Keratinocyte (primary cell): ENCODE data around the gene TNFAIP8L3. TPM values are rescaled to one million over a fixed set of nuclear protein-coding genes. Genes with fewer than 3 reads are reported as not detected.

ENCODE experiments used
- DNase-seq: peaks from one replicate; pipeline ENCODE4 v3.0.0-alpha.2; 2011; ENCODE audit warnings: low read depth, missing footprints, low spot score
- FAIRE-seq: peaks from 2 replicates; lab custom pipeline; 2011; peaks lifted over from hg19 to GRCh38; lab: Jason Lieb, UNC
- H2AFZ ChIP-seq: 2 replicates; pipeline ENCODE4 v1.6.0; 2012; ENCODE audit warnings: low read length, control low read depth, inconsistent platforms; ENCODE audit not compliant: control insufficient read depth
- H3K27ac ChIP-seq: 2 replicates; pipeline ENCODE4 v1.5.1; 2011; ENCODE audit warnings: low read length; ENCODE audit not compliant: control insufficient read depth, insufficient read depth
- H3K27me3 ChIP-seq: 3 replicates; pipeline ENCODE4 v1.6.0; 2011; ENCODE audit warnings: low read length; ENCODE audit not compliant: control insufficient read depth, insufficient read depth; ENCODE audit errors: extremely low read depth
- H3K36me3 ChIP-seq, 2 experiments: 2 replicates in 1 of 2; 3 replicates in 1 of 2; pipeline ENCODE4 v1.5.1; 2011; ENCODE audit warnings: low read length in 2 of 2, mild to moderate bottlenecking in 1 of 2; ENCODE audit not compliant: control insufficient read depth in 2 of 2, insufficient read depth in 2 of 2; ENCODE audit errors: extremely low read depth in 1 of 2
- H3K4me1 ChIP-seq: 3 replicates; pipeline ENCODE4 v1.5.1; 2011; ENCODE audit warnings: low read length; ENCODE audit not compliant: control insufficient read depth, insufficient read depth; ENCODE audit errors: extremely low read depth
- H3K4me2 ChIP-seq: 3 replicates; pipeline ENCODE4 v1.6.0; 2011; ENCODE audit warnings: low read depth, low read length; ENCODE audit not compliant: control insufficient read depth, insufficient read depth; ENCODE audit errors: extremely low read depth
- H3K4me3 ChIP-seq, 3 experiments: fragments of 200-600 bp in 1 of 3; sonication (generic) in 1 of 3; 2 replicates in 2 of 3; 3 replicates in 1 of 3; pipeline ENCODE4 v1.5.1; 2011 to 2016; ENCODE audit warnings: low read length in 3 of 3, mild to moderate bottlenecking in 3 of 3, control low read depth in 2 of 3, inconsistent platforms in 1 of 3, low read depth in 1 of 3, mixed read lengths in 1 of 3, mixed run types in 1 of 3, moderate library complexity in 1 of 3; ENCODE audit not compliant: control insufficient read depth in 2 of 3, insufficient read depth in 2 of 3; ENCODE audit errors: extremely low read depth in 1 of 3
- H3K79me2 ChIP-seq: 2 replicates; pipeline ENCODE4 v1.6.0; 2012; ENCODE audit warnings: low read length; ENCODE audit not compliant: control insufficient read depth, insufficient read depth
- H3K9ac ChIP-seq: 3 replicates; pipeline ENCODE4 v1.6.0; 2011; ENCODE audit warnings: low read length; ENCODE audit not compliant: control insufficient read depth, insufficient read depth; ENCODE audit errors: extremely low read depth
- H3K9me1 ChIP-seq: 3 replicates; pipeline ENCODE4 v1.6.0; 2011; ENCODE audit warnings: low read length; ENCODE audit not compliant: control insufficient read depth, insufficient read depth; ENCODE audit errors: extremely low read depth
- H3K9me3 ChIP-seq: 2 replicates; pipeline ENCODE4 v1.5.1; 2012; ENCODE audit warnings: low read depth, low read length; ENCODE audit not compliant: control insufficient read depth
- H4K20me1 ChIP-seq: 3 replicates; pipeline ENCODE4 v1.6.0; 2011; ENCODE audit warnings: low read length; ENCODE audit not compliant: control insufficient read depth, insufficient read depth; ENCODE audit errors: extremely low read depth
- EZH2 ChIP-seq: IDR thresholded peaks from one replicate; pipeline ENCODE4 v1.6.1; 2012; ENCODE audit warnings: inconsistent platforms, mild to moderate bottlenecking, low read length, moderate library complexity
- dilution Hi-C: fragments of 300-500 bp; cut with MboI; formaldehyde crosslinking; loops from one replicate; pipeline ENCODE4 v1.7.0; 2020; ENCODE audit warnings: low sequenced_read_pairs; ENCODE audit not compliant: extremely low pct_ligation_motif_present
- polyA plus RNA-seq, 5 experiments: library from polyadenylated mRNA; depleted of rRNA in 3 of 5; stranded (reverse) in 3 of 5; stranded (forward) in 1 of 5; unstranded in 1 of 5; fragments of >200 nt; gene quantifications; 1 replicate in 1 of 5; 2 replicates in 3 of 5; 3 replicates in 1 of 5; pipeline versions ENCODE4 v1.2.1 to v1.2.3, GENCODE V29; 2011 to 2012; ENCODE audit warnings: missing spikeins in 2 of 5, low read depth in 1 of 5, low replicate concordance in 1 of 5
- TF ChIP-seq, protein P1 (sequence below), 3 experiments: IDR thresholded peaks in 1 of 3; conservative IDR thresholded peaks in 1 of 3; optimal IDR thresholded peaks in 1 of 3; 2 replicates in 2 of 3; 3 replicates in 1 of 3; pipeline versions ENCODE3 to v1.5.1; 2011; ENCODE audit warnings: low read length in 3 of 3, mild to moderate bottlenecking in 3 of 3, moderate library complexity in 2 of 3, control low read depth in 1 of 3, inconsistent platforms in 1 of 3; ENCODE audit not compliant: insufficient read depth in 2 of 3; ENCODE audit errors: extremely low read depth in 1 of 3

The TNFAIP8L3 gene
- polyA plus RNA-seq, 1 donor (not counting 4 experiments of a cell fraction or from before 2014, with no cell fraction given): 0.51 TPM

- Histone ChIP-seq H3K4me2 (no peak overlapping the region), H3K9ac (no peak overlapping the region), H4K20me1 (no peaks in the 10 kb centered on the region), H3K27ac (no peak overlapping the region), H3K4me1 (no peaks in the 10 kb centered on the region), H3K9me3 (no peaks in the 10 kb centered on the region), H3K4me3 (no peak overlapping the region), H3K9me1 (no peaks in the 10 kb centered on the region), H3K27me3 (no peaks in the 10 kb centered on the region), H3K36me3 (no peaks in the 10 kb centered on the region), H2AFZ (no peak overlapping the region), H3K79me2 (no peaks in the 10 kb centered on the region)
- no peak for TF ChIP-seq EZH2
- TF ChIP-seq, protein P1, sequence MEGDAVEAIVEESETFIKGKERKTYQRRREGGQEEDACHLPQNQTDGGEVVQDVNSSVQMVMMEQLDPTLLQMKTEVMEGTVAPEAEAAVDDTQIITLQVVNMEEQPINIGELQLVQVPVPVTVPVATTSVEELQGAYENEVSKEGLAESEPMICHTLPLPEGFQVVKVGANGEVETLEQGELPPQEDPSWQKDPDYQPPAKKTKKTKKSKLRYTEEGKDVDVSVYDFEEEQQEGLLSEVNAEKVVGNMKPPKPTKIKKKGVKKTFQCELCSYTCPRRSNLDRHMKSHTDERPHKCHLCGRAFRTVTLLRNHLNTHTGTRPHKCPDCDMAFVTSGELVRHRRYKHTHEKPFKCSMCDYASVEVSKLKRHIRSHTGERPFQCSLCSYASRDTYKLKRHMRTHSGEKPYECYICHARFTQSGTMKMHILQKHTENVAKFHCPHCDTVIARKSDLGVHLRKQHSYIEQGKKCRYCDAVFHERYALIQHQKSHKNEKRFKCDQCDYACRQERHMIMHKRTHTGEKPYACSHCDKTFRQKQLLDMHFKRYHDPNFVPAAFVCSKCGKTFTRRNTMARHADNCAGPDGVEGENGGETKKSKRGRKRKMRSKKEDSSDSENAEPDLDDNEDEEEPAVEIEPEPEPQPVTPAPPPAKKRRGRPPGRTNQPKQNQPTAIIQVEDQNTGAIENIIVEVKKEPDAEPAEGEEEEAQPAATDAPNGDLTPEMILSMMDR (optimal IDR thresholded peaks at IDR 0.05 in 1 of 3, IDR thresholded peaks at IDR 0.05 in 1 of 3, conservative IDR thresholded peaks at IDR 0.05 in 1 of 3; ENCODE audit: extremely low read depth in 1 of 3, insufficient read depth in 2 of 3, low read length in 3 of 3): no peak
- no peak for DNase-seq
- FAIRE-seq: no peak
- dilution Hi-C loops: no loop called here
Observed at GRCh38 chr15:51048308-51048707, 46.4 kb downstream of the TNFAIP8L3 start.

DNA sequence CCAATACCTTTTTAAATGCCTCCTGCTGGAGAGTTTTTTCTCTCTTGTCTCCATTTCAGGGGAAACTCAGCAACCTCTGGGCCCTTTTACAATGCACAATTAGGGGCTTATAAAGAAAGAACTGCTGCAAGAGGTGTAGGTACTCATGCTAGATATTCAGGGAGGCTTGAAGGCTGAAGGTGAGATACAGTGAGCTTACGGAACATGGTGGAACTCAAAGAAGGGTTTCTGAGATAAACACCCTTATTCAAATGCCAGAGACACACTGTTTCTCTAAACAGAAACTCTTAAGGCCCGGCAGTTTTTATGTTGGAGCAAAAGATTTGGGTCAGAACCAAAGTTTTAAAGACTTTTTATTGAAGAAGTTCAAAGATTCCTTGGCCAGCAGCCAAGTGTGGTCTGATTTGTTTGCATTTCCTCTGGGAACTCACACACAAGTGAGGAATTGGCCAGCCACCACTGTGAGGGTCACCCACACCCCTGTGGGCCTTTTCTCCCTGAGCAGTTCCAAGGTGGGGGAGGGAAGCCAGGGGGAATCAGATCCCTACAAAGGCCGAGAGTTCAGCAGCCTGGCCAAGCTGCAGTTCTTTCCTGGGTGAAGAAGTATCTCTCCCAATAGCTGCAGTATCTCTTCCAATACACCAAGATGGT, 47.8 kb downstream of the TNFAIP8L3 start:
- Histone ChIP-seq H3K9me3 (no peaks in the 10 kb centered on the region), H2AFZ (no peak overlapping the region), H3K9me1 (no peaks in the 10 kb centered on the region), H3K4me1 (no peaks in the 10 kb centered on the region), H3K27ac (no peak overlapping the region), H3K4me3 (no peak overlapping the region), H3K27me3 (no peaks in the 10 kb centered on the region), H3K4me2 (no peak overlapping the region), H3K79me2 (no peaks in the 10 kb centered on the region), H4K20me1 (no peaks in the 10 kb centered on the region), H3K36me3 (no peaks in the 10 kb centered on the region), H3K9ac (no peak overlapping the region)
- FAIRE-seq (no peak), DNase-seq (no peak)
- no peak for TF ChIP-seq EZH2
- TF ChIP-seq, protein P1 (optimal IDR thresholded peaks at IDR 0.05 in 1 of 3, IDR thresholded peaks at IDR 0.05 in 1 of 3, conservative IDR thresholded peaks at IDR 0.05 in 1 of 3; ENCODE audit: extremely low read depth in 1 of 3, insufficient read depth in 2 of 3, low read length in 3 of 3): no peak
- dilution Hi-C loops: no loop called here
